Stimulated activated CD4-positive, alpha-beta T cell treated with anti-CD3 and anti-CD28 coated beads, Interleukin-2, amount 100 ng/mL, for 4 hours (primary cell): ENCODE results near the gene ADAMTS13.
"Not testable (repeated sequence)": the region's sequence is repeated elsewhere in the genome, so short reads cannot be mapped to it uniquely, and the experiment has no call there.

Experiments used
- DNase-seq: peaks from one replicate; pipeline ENCODE4 v3.0.0-alpha.2; 2020; ENCODE audit warnings: low read depth

ADAMTS13 gene

GRCh38 chr9:133392308-133392707, 29.9 kb upstream of the ADAMTS13 start:
- DNase-seq, result not testable (repeated sequence)

DNA sequence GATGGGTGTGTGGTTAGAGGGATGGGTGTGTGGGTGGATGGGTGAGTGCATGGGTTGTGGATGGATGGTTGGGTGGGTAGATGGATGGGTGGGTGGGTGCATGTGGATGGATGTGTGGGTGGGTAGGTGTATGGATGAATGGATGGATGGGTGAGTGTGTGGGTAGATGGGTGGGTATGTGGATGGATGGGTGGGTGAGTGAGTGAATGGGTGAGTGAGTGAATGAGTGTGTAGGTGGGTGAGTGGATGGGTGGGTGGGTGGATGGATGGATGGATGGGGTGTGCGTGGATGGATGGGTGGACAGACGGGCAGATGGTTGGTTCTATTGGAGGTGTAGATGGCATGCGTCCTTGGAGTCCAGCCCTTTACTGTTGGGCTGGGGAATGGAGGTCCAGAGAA, 28.8 kb upstream of the ADAMTS13 start:
- no peak for DNase-seq

DNA sequence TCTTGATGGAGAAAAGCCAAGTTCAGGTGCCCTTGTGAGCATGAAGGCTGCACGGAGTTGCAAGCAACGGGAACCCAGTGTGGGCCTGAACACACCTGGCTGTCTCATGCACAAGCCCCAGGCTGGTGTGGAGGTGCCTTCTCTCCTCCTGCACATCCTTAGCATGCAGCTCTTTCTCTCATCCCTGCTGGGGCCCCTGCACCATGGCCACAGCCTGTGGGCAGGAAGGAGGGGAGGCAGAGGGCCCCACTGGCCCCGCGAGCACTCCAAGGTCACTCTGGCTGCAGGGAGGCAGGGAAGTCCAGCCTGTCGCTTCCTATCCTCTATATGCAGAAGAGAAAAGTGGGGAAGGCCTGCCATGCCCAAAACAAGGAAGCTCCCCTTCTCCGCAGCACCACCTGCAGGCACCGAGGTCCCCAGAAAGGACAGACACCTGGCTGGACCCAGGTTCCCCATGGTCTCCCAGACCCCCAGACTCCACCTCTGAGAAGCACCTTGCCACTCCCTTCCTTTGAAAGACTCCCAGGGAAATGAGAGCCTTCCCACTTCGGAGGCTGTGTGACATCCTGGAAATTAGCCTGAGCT, 27.4 kb upstream of the ADAMTS13 start:
- DNase-seq, result no peak

GRCh38 chr9:133396952-133397351, 25.2 kb upstream of the ADAMTS13 start:
- no peak for DNase-seq

DNA sequence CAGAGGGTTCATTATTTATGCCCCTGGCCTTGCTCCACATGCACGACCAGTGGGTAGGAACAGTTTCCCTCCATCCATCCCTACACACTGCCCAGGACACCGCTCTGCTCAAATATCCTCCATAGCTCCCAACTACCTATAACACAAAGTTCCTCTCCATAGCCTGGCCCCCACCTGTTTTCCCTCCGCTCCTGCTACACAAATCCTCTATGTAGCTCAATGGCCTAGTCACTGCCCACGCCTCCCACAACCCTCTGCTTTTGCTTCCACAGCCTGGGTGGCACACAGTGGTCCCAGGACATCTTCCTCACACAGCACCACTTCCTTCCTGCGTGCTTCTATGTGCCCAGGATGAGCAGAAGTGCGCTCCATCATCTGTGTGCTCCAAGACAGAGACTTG, 24.8 kb upstream of the ADAMTS13 start:
- DNase-seq, result no peak

GRCh38 chr9:133397895-133398294, 24.3 kb upstream of the ADAMTS13 start:
- no peak for DNase-seq

DNA sequence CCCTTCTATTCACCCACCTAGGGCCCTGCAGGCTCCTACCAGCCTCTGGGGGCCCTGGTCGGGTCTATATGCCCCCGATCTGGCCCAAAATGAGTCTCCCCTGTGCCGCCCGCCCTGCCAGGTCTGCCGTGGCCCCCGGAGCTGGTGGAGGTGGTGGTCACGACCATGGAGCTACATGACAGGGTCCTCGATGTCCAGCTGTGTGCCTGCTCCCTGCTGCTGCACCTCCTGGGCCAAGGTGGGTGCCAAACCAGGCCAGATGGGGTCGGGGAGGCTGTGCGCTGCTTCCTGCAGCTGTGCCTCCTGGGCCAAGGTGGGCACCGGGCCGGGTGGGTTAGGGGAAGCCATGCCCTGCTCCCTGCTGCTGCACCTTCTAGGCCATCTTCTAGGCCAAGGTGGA, 21.9 kb upstream of the ADAMTS13 start:
- no peak for DNase-seq

DNA sequence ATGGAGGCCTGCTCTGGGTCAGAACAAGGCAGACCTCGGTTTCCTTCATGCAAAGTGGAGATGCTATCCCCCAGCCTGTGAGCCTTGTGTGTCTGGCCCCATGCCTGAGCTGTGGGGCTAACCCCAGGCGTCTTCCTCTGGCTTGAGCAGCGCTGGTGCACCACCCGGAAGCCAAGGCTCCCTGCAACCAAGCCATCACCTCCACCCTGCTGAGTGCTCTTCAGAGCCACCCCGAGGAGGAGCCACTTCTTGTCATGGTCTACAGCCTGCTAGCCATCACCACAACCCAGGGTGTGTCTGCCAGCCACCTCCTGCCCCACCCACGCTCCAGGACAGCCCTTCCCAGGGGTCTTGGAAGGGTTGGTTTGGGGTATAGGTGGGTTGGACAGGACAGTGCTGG, 20.6 kb upstream of the ADAMTS13 start:
- no peak for DNase-seq

DNA sequence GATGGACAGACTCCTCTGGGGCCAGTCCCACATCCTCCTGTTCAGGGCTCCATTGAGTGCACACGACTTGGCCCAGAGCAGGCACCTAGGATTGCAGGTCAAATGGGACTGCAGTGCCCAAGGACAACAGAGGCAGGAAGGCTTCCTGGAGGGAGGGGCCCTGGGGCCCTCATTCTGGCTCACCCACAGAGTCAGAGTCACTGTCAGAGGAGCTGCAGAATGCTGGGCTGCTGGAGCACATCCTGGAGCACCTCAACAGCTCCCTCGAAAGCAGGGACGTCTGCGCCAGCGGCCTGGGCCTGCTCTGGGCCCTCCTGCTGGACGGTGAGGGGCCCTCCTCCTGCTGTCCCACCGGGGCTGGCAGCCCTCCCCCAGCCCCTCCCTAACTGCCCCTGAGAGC, 19.5 kb upstream of the ADAMTS13 start:
- DNase-seq, result no peak

DNA sequence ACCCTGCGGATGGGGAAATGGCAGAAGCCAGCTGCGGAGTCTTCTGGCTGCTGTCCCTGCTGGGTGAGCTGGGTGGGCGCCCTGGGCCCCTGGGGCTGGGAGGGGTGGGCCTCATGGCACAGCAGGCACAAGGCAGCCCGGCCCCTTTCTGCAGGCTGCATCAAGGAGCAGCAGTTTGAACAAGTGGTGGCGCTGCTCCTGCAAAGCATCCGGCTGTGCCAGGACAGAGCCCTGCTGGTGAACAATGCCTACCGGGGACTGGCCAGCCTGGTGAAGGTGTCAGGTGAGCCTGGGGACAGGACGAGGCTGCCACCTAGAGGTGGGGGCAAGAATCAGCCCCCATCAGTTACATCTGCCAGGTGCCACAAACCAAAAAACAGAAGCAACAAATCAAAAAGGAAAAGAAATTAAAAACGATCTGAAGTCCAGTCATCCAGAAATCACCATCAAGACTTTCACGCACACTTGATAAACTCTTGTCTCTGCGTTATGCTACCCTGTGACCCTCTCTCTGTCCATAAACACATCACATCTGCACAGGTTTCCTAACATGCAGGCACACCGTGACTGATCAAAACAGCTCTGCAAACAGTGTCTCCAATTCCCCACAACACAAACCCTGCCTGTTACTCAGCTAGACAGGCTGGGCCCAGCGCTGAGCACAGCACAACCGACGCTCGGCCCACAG, 18.3 kb upstream of the ADAMTS13 start:
- peak; percentile 49 for DNase-seq

- no peak for DNase-seq
Measured at GRCh38 chr9:133404454-133405002, 17.6 kb upstream of the ADAMTS13 start.

GRCh38 chr9:133405508-133406438, 16.4 kb upstream of the ADAMTS13 start:
- no peak for DNase-seq

- peak; percentile 70 for DNase-seq
Measured at GRCh38 chr9:133406480-133407307, 15.5 kb upstream of the ADAMTS13 start.

- DNase-seq, result no peak
Measured at GRCh38 chr9:133408042-133408441, 14.1 kb upstream of the ADAMTS13 start.

GRCh38 chr9:133415170-133415569, 7.0 kb upstream of the ADAMTS13 start:
- DNase-seq, result no peak

DNA sequence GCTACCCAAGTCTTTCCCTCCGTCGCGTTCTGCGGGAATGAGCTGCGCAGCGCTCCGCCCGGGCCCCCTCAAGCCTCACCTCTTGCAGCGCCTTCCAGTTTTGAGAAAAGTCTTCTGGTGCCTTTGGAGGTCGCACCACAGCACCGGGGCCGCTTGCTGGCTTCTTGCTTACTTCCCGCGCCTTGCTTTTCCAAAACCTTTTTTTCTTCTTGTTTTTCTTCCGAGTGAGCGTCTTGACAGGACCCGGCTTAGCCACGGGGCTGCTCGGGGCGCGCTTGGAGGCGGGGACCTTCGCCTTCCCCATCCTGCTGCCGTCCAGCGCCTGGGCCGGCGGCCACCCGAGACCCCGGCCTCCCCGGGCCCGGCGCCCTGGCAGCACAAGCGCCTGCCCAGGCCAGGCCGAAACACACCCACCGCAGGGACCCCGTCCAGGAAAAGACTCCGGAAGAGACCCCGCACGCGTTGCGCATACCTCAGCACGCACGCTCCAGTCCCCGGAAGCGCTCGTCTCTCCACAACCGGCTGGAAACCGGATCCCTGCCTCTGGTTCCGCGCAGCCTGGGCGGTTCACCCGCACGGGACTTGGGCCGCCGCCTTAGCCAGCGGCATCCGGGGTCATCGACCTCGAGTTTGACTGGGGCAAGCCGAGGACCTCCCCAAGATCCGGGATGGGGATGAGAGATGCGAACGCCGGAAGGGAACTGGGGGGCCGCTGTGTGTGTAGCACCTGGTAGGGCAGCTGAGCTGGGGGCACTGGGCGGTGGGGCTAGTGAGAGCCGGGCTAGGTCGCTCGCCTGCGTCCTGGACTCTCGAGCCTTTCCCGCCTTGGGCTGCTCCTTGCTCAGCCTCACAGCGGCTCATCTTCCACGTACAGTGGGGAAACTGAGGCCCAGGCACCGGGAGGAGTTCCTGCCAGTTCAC, 4.4 kb upstream of the ADAMTS13 start, which contains the start of gene REXO4:
TSS of gene REXO4 (minus strand) at position 470 of the 921 bp plus-strand sequence. CDS start at position 304, 166 bp downstream.
- DNase-seq, result peak; percentile 68

GRCh38 chr9:133419005-133419404, 3.2 kb upstream of the ADAMTS13 start:
- DNase-seq, result no peak

- DNase-seq, result no peak
Measured at GRCh38 chr9:133420392-133420827, 1.8 kb upstream of the ADAMTS13 start.

DNA sequence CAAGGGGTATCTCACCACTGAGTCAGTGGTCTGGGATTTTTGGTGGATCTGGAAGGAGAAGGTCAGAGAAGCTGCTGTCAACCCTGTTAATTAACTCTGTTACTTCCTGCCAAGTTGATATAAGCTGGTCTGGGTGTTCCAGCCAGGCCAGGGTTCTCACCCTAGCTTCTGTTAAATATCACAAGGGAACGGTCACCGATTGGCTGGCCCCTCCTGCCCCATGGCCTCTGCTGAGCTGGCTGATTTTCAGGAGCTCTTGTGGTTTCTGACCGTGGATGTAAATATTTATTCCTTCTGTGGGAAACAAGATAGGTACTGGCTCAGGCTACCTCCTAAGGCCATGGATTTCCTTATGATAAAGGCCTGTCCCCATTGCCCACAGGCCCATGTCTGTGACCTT, 1.0 kb downstream of the ADAMTS13 start:
- DNase-seq, result no peak

DNA sequence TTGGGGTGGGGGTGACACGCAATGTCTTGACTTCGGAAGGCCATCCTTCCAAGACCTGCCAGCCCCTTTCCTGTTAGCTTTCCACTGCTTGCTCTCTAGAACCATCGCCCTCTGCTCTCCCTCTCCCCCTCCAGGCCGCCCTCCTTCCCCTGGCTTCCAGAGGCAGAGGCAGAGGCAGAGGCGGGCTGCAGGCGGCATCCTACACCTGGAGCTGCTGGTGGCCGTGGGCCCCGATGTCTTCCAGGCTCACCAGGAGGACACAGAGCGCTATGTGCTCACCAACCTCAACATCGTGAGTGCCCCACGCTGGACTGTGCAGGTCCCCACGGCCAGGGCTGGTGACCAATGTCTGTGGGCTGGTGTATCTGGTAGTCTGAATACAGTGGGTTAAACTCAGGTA, 2.0 kb downstream of the ADAMTS13 start:
- DNase-seq, result no peak
